Hepatocyte (in vitro differentiated cells): ENCODE results near the gene SSX4B. TPM values are rescaled to one million over a fixed set of nuclear protein-coding genes. Genes with fewer than 3 reads are reported as not detected.
"Not testable (repeated sequence)": the region's sequence is repeated elsewhere in the genome, so short reads cannot be mapped to it uniquely, and the experiment has no call there.

Source experiments
- DNase-seq: peaks from one replicate; pipeline ENCODE4 v3.0.0-alpha.2; 2016; ENCODE audit warnings: low spot score
- H2AFZ ChIP-seq: fragments of 200-600 bp; sonication (generic); 2 replicates; pipeline ENCODE4 v1.6.0; 2016; ENCODE audit warnings: antibody characterized with exemption, mild to moderate bottlenecking
- H3K27ac ChIP-seq: fragments of 200-600 bp; sonication (generic); 2 replicates; pipeline ENCODE4 v1.5.1; 2016; ENCODE audit warnings: mild to moderate bottlenecking
- H3K27me3 ChIP-seq: fragments of 200-600 bp; sonication (generic); 2 replicates; pipeline ENCODE4 v1.6.1; 2016
- H3K36me3 ChIP-seq: fragments of 200-600 bp; sonication (generic); replicated peaks from 2 replicates; pipeline ENCODE4 v1.5.1; 2016; ENCODE audit warnings: low read depth; ENCODE audit not compliant: insufficient read depth
- H3K4me1 ChIP-seq: fragments of 200-600 bp; sonication (generic); 2 replicates; pipeline ENCODE4 v1.5.1; 2016; ENCODE audit warnings: mild to moderate bottlenecking, moderate library complexity; ENCODE audit not compliant: insufficient read depth
- H3K4me2 ChIP-seq: fragments of 200-600 bp; sonication (generic); 2 replicates; pipeline ENCODE4 v1.6.0; 2016
- H3K4me3 ChIP-seq: fragments of 200-600 bp; sonication (generic); 2 replicates; pipeline ENCODE4 v1.5.1; 2016; ENCODE audit warnings: mild to moderate bottlenecking
- H3K79me2 ChIP-seq: fragments of 200-600 bp; sonication (generic); 2 replicates; pipeline ENCODE4 v1.6.0; 2017; ENCODE audit warnings: mild to moderate bottlenecking
- H3K9me2 ChIP-seq: fragments of 200-600 bp; sonication (generic); replicated peaks from 2 replicates; pipeline ENCODE4 v1.6.0; 2017; ENCODE audit warnings: mild to moderate bottlenecking; ENCODE audit not compliant: insufficient read depth
- H3K9me3 ChIP-seq: fragments of 200-600 bp; sonication (generic); 2 replicates; pipeline ENCODE4 v1.5.1; 2016; ENCODE audit warnings: low read depth, mild to moderate bottlenecking
- H4K20me1 ChIP-seq: fragments of 200-600 bp; sonication (generic); 2 replicates; pipeline ENCODE4 v1.6.0; 2016; ENCODE audit warnings: mild to moderate bottlenecking; ENCODE audit not compliant: insufficient read depth, poor library complexity, severe bottlenecking
- CTCF ChIP-seq: fragments of 200-600 bp; sonication (generic); IDR thresholded peaks from 2 replicates; pipeline ENCODE4 v1.5.1; 2016; ENCODE audit warnings: antibody characterized with exemption, mild to moderate bottlenecking; ENCODE audit not compliant: poor library complexity
- EZH2 ChIP-seq: fragments of 200-600 bp; sonication (generic); IDR thresholded peaks from 2 replicates; pipeline ENCODE4 v1.6.1; 2016; ENCODE audit warnings: antibody characterized with exemption, mild to moderate bottlenecking, borderline replicate concordance
- EZH2phosphoT487 ChIP-seq: fragments of 200-600 bp; sonication (generic); IDR thresholded peaks from one replicate; pipeline ENCODE4 v1.6.1; 2018; ENCODE audit warnings: antibody characterized with exemption, mild to moderate bottlenecking, low read depth, moderate library complexity; ENCODE audit not compliant: unreplicated experiment, severe bottlenecking
- WGBS: methylation state at CpG from one replicate; pipeline ENCODE4 v1.1.6; 2016; ENCODE audit warnings: low lambda C conversion rate; ENCODE audit errors: missing lambda C conversion rate; 5-methylcytosine and 5-hydroxymethylcytosine counted together
- polyA plus RNA-seq: library from polyadenylated mRNA; unstranded; fragments of >200 nt; fragmentation: Nextera tagmentation; extraction: Ambion mirVana; gene quantifications from 2 replicates; pipeline ENCODE4 v1.2.1, GENCODE V29; 2016
- small RNA-seq: library from RNA; depleted of rRNA; stranded (forward); fragments of <200 nt; gene quantifications from one replicate; pipeline ENCODE3, GENCODE V24; 2014
- total RNA-seq: library from RNA; depleted of rRNA; stranded (reverse); fragments of >200 nt; gene quantifications from 2 replicates; pipeline ENCODE4 v1.2.3, GENCODE V29; 2014

SSX4B gene
- total and polyA plus RNA-seq, 2 experiments from 2014 or later = not detected

- H3K36me3 ChIP-seq, H3K27ac ChIP-seq, H3K4me1 ChIP-seq, DNase-seq, H3K27me3 ChIP-seq, H3K4me3 ChIP-seq, H3K79me2 ChIP-seq, H3K4me2 ChIP-seq, H3K9me2 ChIP-seq, H3K9me3 ChIP-seq, H2AFZ ChIP-seq, H4K20me1 ChIP-seq: not testable (repeated sequence)
- 71% methylated on average over 6 of the region's 6 CpGs for WGBS
Observed at GRCh38 chrX:48359281-48359680, 52.5 kb downstream of the SSX4B start.

- no peaks in the 10 kb centered on the region for H3K79me2 ChIP-seq
- TF ChIP-seq EZH2 (no peak), EZH2phosphoT487 (no peak), CTCF (no peak)
- H3K27ac ChIP-seq = no peak overlapping the region
- no peaks in the 10 kb centered on the region for H4K20me1 ChIP-seq
- H2AFZ ChIP-seq = no peak overlapping the region
- H3K4me2 ChIP-seq = no peak overlapping the region
- no peaks in the 10 kb centered on the region for H3K36me3 ChIP-seq
- 93% methylated on average over 8 of the region's 8 CpGs for WGBS
- H3K9me3 ChIP-seq = no peaks in the 10 kb centered on the region
- H3K27me3 ChIP-seq = no peaks in the 10 kb centered on the region
- H3K9me2 ChIP-seq = no peaks in the 10 kb centered on the region
- DNase-seq = no peak
- no peaks in the 10 kb centered on the region for H3K4me1 ChIP-seq
- H3K4me3 ChIP-seq = no peak overlapping the region
Observed at GRCh38 chrX:48357681-48358080, 54.1 kb downstream of the SSX4B start.

GRCh38 chrX:48356315-48357094 is 55.3 kb downstream of the SSX4B start, which contains the start of gene SSX3:
TSS of gene SSX3 (minus strand) at chrX:48356703. CDS start at chrX:48355249, 1,454 bp downstream.
- not testable (repeated sequence) for H2AFZ ChIP-seq, H3K4me2 ChIP-seq, H3K79me2 ChIP-seq, H3K4me3 ChIP-seq, DNase-seq, H3K9me3 ChIP-seq, H4K20me1 ChIP-seq, H3K36me3 ChIP-seq, H3K27ac ChIP-seq, H3K27me3 ChIP-seq, H3K4me1 ChIP-seq, H3K9me2 ChIP-seq
- 81% methylated on average over 19 of the region's 19 CpGs for WGBS

Small RNA genes within 50 kb of the gene (small RNA-seq; reads per million reads assigned to genes)
- gene AL606490.4 (not detected), gene AL606490.7 (not detected)

Other genes starting within 250 kb of the SSX4B start
- not detected in 2 replicates for gene SSX5, start 215.2 kb downstream of the SSX4B start, total RNA-seq
- gene SSX5, start 215.2 kb downstream of the SSX4B start, polyA plus RNA-seq = not detected in 2 replicates
- gene SSX1, start 156.6 kb downstream of the SSX4B start, total RNA-seq = not detected in 2 replicates
- gene SSX1, start 156.6 kb downstream of the SSX4B start, polyA plus RNA-seq = not detected in 2 replicates
- gene SSX3, start 55.3 kb downstream of the SSX4B start, total RNA-seq = not detected in 2 replicates
- gene SSX3, start 55.3 kb downstream of the SSX4B start, polyA plus RNA-seq = not detected in 2 replicates
- gene SSX4, start 28.4 kb downstream of the SSX4B start, total RNA-seq = not detected in 2 replicates
- gene SSX4, start 28.4 kb downstream of the SSX4B start, polyA plus RNA-seq = not detected in 2 replicates
- 17.8 and 24.0 TPM in 2 replicates for gene SLC38A5, start 58.3 kb upstream of the SSX4B start, total RNA-seq
- 14.5 and 23.4 TPM in 2 replicates for gene SLC38A5, start 58.3 kb upstream of the SSX4B start, polyA plus RNA-seq
- 43.8 and 49.5 TPM in 2 replicates for gene FTSJ1, start 64.2 kb upstream of the SSX4B start, total RNA-seq
- 38.4 and 41.9 TPM in 2 replicates for gene FTSJ1, start 64.2 kb upstream of the SSX4B start, polyA plus RNA-seq
- 3.8 and 12.8 TPM in 2 replicates for gene PORCN, start 97.0 kb upstream of the SSX4B start, total RNA-seq
- 7.6 and 7.9 TPM in 2 replicates for gene PORCN, start 97.0 kb upstream of the SSX4B start, polyA plus RNA-seq
- 225 and 235 TPM in 2 replicates for gene EBP, start 109.8 kb upstream of the SSX4B start, total RNA-seq
- 286 and 390 TPM in 2 replicates for gene EBP, start 109.8 kb upstream of the SSX4B start, polyA plus RNA-seq
- gene TBC1D25, start 127.8 kb upstream of the SSX4B start, total RNA-seq = 3.0 and 4.5 TPM in 2 replicates
- gene TBC1D25, start 127.8 kb upstream of the SSX4B start, polyA plus RNA-seq = 11.0 and 11.2 TPM in 2 replicates
- gene RBM3, start 162.5 kb upstream of the SSX4B start, total RNA-seq = 98.6 and 135 TPM in 2 replicates
- 64.8 and 102 TPM in 2 replicates for gene RBM3, start 162.5 kb upstream of the SSX4B start, polyA plus RNA-seq
- 76.9 and 117 TPM in 2 replicates for gene WDR13, start 185.5 kb upstream of the SSX4B start, total RNA-seq
- gene WDR13, start 185.5 kb upstream of the SSX4B start, polyA plus RNA-seq = 158 and 167 TPM in 2 replicates